Endothelial cell (in vitro differentiated cells): ENCODE results near the gene AIFM3. TPM values are rescaled to one million over a fixed set of nuclear protein-coding genes. Genes with fewer than 3 reads are reported as not detected.
"Not testable (repeated sequence)": the region's sequence is repeated elsewhere in the genome, so short reads cannot be mapped to it uniquely, and the experiment has no call there.

Experiments used
- DNase-seq: peaks from one replicate; pipeline ENCODE4 v3.0.0; 2021; ENCODE audit warnings: low spot score
- H3K27ac Mint-ChIP-seq: one replicate; pipeline ENCODE4 v1.8.0; 2021; ENCODE audit warnings: mixed read lengths, inconsistent platforms; ENCODE audit not compliant: unreplicated experiment
- H3K27me3 Mint-ChIP-seq: one replicate; pipeline ENCODE4 v1.8.0; 2021; ENCODE audit warnings: mild to moderate bottlenecking, moderate library complexity, mixed read lengths, inconsistent platforms; ENCODE audit not compliant: unreplicated experiment
- H3K36me3 Mint-ChIP-seq: one replicate; pipeline ENCODE4 v1.8.0; 2021; ENCODE audit warnings: mild to moderate bottlenecking, low read depth, mixed read lengths, inconsistent platforms; ENCODE audit not compliant: unreplicated experiment
- H3K4me1 Mint-ChIP-seq: one replicate; pipeline ENCODE4 v1.8.0; 2021; ENCODE audit warnings: mild to moderate bottlenecking, mixed read lengths, inconsistent platforms; ENCODE audit not compliant: unreplicated experiment
- H3K4me3 Mint-ChIP-seq: one replicate; pipeline ENCODE4 v1.8.0; 2021; ENCODE audit warnings: mild to moderate bottlenecking, mixed read lengths, inconsistent platforms; ENCODE audit not compliant: unreplicated experiment
- H3K9me3 Mint-ChIP-seq: one replicate; pipeline ENCODE4 v1.8.0; 2021; ENCODE audit warnings: mixed read lengths, inconsistent platforms; ENCODE audit not compliant: unreplicated experiment
- CTCF ChIP-seq: fragments of 200-600 bp; sonication (generic); IDR thresholded peaks from one replicate; pipeline ENCODE4 v1.5.0; 2021; ENCODE audit warnings: antibody characterized with exemption; ENCODE audit not compliant: unreplicated experiment
- total RNA-seq: library from RNA; stranded (reverse); fragmentation: NEBNext Ultra II Directional; extraction: Animal tissue kit (Norgen Biotek cat#: 25700); gene quantifications from one replicate; pipeline ENCODE4 v1.2.1, GENCODE V29; 2021; ENCODE audit not compliant: unreplicated experiment

AIFM3 gene
- total RNA-seq, 1 donor from 2014 or later = 0.15 TPM

- Mint-ChIP-seq H3K4me3 (peak overlapping the region; percentile 97), H3K36me3 (peaks cover 5% of the 10 kb centered on the region), H3K27me3 (peaks cover 13% of the 10 kb centered on the region), H3K9me3 (no peaks in the 10 kb centered on the region), H3K4me1 (peaks cover 10% of the 10 kb centered on the region), H3K27ac (peak overlapping the region; percentile 57)
- DNase-seq = no peak
- no peak for TF ChIP-seq CTCF
Observed at GRCh38 chr22:21000207-21000986, 33.3 kb downstream of the AIFM3 start.

- no peak for TF ChIP-seq CTCF
- H3K36me3 Mint-ChIP-seq = peaks cover 5% of the 10 kb centered on the region
- peak overlapping the region; percentile 97 for H3K4me3 Mint-ChIP-seq
Observed at GRCh38 chr22:21000987-21001600, 34.0 kb downstream of the AIFM3 start.

GRCh38 chr22:21001601-21002325 is 34.7 kb downstream of the AIFM3 start, which contains the start of gene THAP7:
Gene THAP7, minus strand, starts transcription at chr22:21002118. Its CDS starts 207 bp downstream, at chr22:21001911.
- Mint-ChIP-seq H3K9me3 (no peaks in the 10 kb centered on the region), H3K4me3 (peak within 1 kb of the TSS; percentile 97), H3K4me1 (peaks cover 10% of the 10 kb centered on the region), H3K36me3 (no peaks in the 10 kb centered on the region), H3K27ac (peak within 1 kb of the TSS; percentile 89), H3K27me3 (peaks cover 10% of the 10 kb centered on the region)
- no peak for TF ChIP-seq CTCF
- DNase-seq = peak; percentile 94

More at GRCh38 chr22:21000987-21001600, 34.0 kb downstream of the AIFM3 start:
- Mint-ChIP-seq H3K27me3 (peaks cover 13% of the 10 kb centered on the region), H3K9me3 (no peaks in the 10 kb centered on the region), H3K4me1 (peaks cover 10% of the 10 kb centered on the region), H3K27ac (peak overlapping the region; percentile 80)
- DNase-seq = no peak

- Mint-ChIP-seq H3K4me3 (no peak overlapping the region), H3K27ac (no peak overlapping the region), H3K27me3 (peaks cover 8% of the 10 kb centered on the region), H3K36me3 (no peaks in the 10 kb centered on the region), H3K4me1 (peaks cover 10% of the 10 kb centered on the region), H3K9me3 (no peaks in the 10 kb centered on the region)
- no peak for DNase-seq
- TF ChIP-seq CTCF = no peak
Observed at GRCh38 chr22:21003782-21004181, 36.7 kb downstream of the AIFM3 start.

GRCh38 chr22:21009208-21009607 is 42.2 kb downstream of the AIFM3 start:
- not testable (repeated sequence) for H3K4me3 Mint-ChIP-seq, H3K4me1 Mint-ChIP-seq, H3K27me3 Mint-ChIP-seq, H3K27ac Mint-ChIP-seq, H3K36me3 Mint-ChIP-seq, H3K9me3 Mint-ChIP-seq, DNase-seq
